Measurements from ENCODE around the gene ATRN. TPM values are rescaled to one million over a fixed set of nuclear protein-coding genes. Genes with fewer than 3 reads are reported as not detected.
A peak's percentile ranks its signal among the peaks of the same experiment; 100 is the strongest.

ATRN gene
- total and polyA plus RNA-seq, 2 donors (not counting 3 experiments of a cell fraction or from before 2014, with no cell fraction given), result 32.3 to 33.1 TPM

- FAIRE-seq, result no peak
- no peak overlapping the region for H3K4me3 ChIP-seq (replicated peaks in 1 of 3; ENCODE audit: insufficient read depth in 1 of 3, low read depth in 1 of 3, low read length in 3 of 3)
- no peak overlapping the region for H3K9ac ChIP-seq (replicated peaks; ENCODE audit: extremely low read depth, insufficient read depth, low read length)
- no peak for DNase-seq (ENCODE audit: low read depth, low spot score)
- H3K9me3 ChIP-seq (replicated peaks; ENCODE audit: control insufficient read depth, insufficient read depth, low read length), result no peaks in the 10 kb centered on the region
- H3K27me3 ChIP-seq (ENCODE audit: control insufficient read depth in 2 of 2, insufficient read depth in 2 of 2, low read length in 2 of 2), result no peaks in the 10 kb centered on the region
- H3K9me1 ChIP-seq (replicated peaks; ENCODE audit: control insufficient read depth, extremely low read depth, insufficient read depth, low read length), result no peaks in the 10 kb centered on the region
- CTCF ChIA-PET, result no interaction called here
- H4K20me1 ChIP-seq (replicated peaks; ENCODE audit: control insufficient read depth, extremely low read depth, insufficient read depth, low read length), result no peaks in the 10 kb centered on the region
- intact Hi-C loops (cut with micrococcal nuclease) (no loop called here), dilution Hi-C loops (cut with MboI; ENCODE audit: extremely low pct_ligation_motif_present, low sequenced_read_pairs) (no loop called here)
- no TSS peak for BruUV-seq (replicated peaks)
- no peak overlapping the region for H3K27ac ChIP-seq (ENCODE audit: insufficient read depth, low read depth, low read length)
- no peaks in the 10 kb centered on the region for H3K4me1 ChIP-seq (ENCODE audit: control insufficient read depth, extremely low read depth, insufficient read depth, low read length)
- H2AFZ ChIP-seq (ENCODE audit: low read depth, low read length), result no peak overlapping the region
- H3K36me3 ChIP-seq (ENCODE audit: control insufficient read depth in 2 of 2, extremely low read depth in 1 of 2, insufficient read depth in 2 of 2, low read length in 2 of 2), result no peaks in the 10 kb centered on the region
- POLR2A ChIA-PET, result no interaction called here
- no peaks in the 10 kb centered on the region for H3K79me2 ChIP-seq (ENCODE audit: control insufficient read depth, insufficient read depth, low read length)
- TF ChIP-seq FOS (IDR thresholded peaks at IDR 0.05; ENCODE audit: borderline replicate concordance, insufficient read depth, low read length), result peak; percentile 39
- TF ChIP-seq JUN (IDR thresholded peaks at IDR 0.05; ENCODE audit: borderline replicate concordance, insufficient read depth, insufficient read length, low read depth), result no peak
- TF ChIP-seq POLR2A (IDR thresholded peaks at IDR 0.05; ENCODE audit: low read depth, low read length), result no peak
- no peak overlapping the region for H3K4me2 ChIP-seq (ENCODE audit: insufficient read depth, low read length)
These were observed 89.8 kb downstream of the ATRN start for GRCh38 chr20:3560578-3560977.

GRCh38 chr20:3563133-3563532 is 92.3 kb downstream of the ATRN start:
- no peaks in the 10 kb centered on the region for H3K36me3 ChIP-seq (ENCODE audit: control insufficient read depth in 2 of 2, extremely low read depth in 1 of 2, insufficient read depth in 2 of 2, low read length in 2 of 2)

More at GRCh38 chr20:3563133-3563532, 92.3 kb downstream of the ATRN start:
- no peak overlapping the region for H3K9ac ChIP-seq (replicated peaks; ENCODE audit: extremely low read depth, insufficient read depth, low read length)
- CTCF ChIA-PET, result interaction anchor here (0.6 to 3.9 kb wide), 47 partner anchors 8 to 509 kb away, joined by 3 to 73 read pairs (median 5); partner anchors contain the start of genes ADAM33, ATRN and SIGLEC1
- dilution Hi-C loops (cut with MboI; ENCODE audit: extremely low pct_ligation_motif_present, low sequenced_read_pairs) (no loop called here), intact Hi-C loops (cut with micrococcal nuclease) (loop anchor here (2.0 kb wide), 1 partner anchor 70 kb away; no protein-coding TSS in a partner anchor)
- H3K9me3 ChIP-seq (replicated peaks; ENCODE audit: control insufficient read depth, insufficient read depth, low read length), result no peaks in the 10 kb centered on the region
- DNase-seq (ENCODE audit: low read depth, low spot score), result no peak
- H3K4me2 ChIP-seq (ENCODE audit: insufficient read depth, low read length), result no peak overlapping the region
- H3K4me3 ChIP-seq (replicated peaks in 1 of 3; ENCODE audit: insufficient read depth in 1 of 3, low read depth in 1 of 3, low read length in 3 of 3), result no peak overlapping the region
- POLR2A ChIA-PET, result no interaction called here
- BruUV-seq (replicated peaks), result no TSS peak
- no peak overlapping the region for H2AFZ ChIP-seq (ENCODE audit: low read depth, low read length)
- no peaks in the 10 kb centered on the region for H3K79me2 ChIP-seq (ENCODE audit: control insufficient read depth, insufficient read depth, low read length)
- H4K20me1 ChIP-seq (replicated peaks; ENCODE audit: control insufficient read depth, extremely low read depth, insufficient read depth, low read length), result no peaks in the 10 kb centered on the region
- no peaks in the 10 kb centered on the region for H3K4me1 ChIP-seq (ENCODE audit: control insufficient read depth, extremely low read depth, insufficient read depth, low read length)
- H3K9me1 ChIP-seq (replicated peaks; ENCODE audit: control insufficient read depth, extremely low read depth, insufficient read depth, low read length), result no peaks in the 10 kb centered on the region
- no peaks in the 10 kb centered on the region for H3K27me3 ChIP-seq (ENCODE audit: control insufficient read depth in 2 of 2, insufficient read depth in 2 of 2, low read length in 2 of 2)
- no peak overlapping the region for H3K27ac ChIP-seq (ENCODE audit: insufficient read depth, low read depth, low read length)
- TF ChIP-seq, protein P1, sequence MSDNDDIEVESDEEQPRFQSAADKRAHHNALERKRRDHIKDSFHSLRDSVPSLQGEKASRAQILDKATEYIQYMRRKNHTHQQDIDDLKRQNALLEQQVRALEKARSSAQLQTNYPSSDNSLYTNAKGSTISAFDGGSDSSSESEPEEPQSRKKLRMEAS (IDR thresholded peaks at IDR 0.05; ENCODE audit: insufficient read depth, insufficient read length), result no peak
- TF ChIP-seq POLR2AphosphoS5 (IDR thresholded peaks at IDR 0.05; ENCODE audit: insufficient read depth, low read depth, low read length) (no peak), MYC (IDR thresholded peaks at IDR 0.05; ENCODE audit: low read depth, low read length) (no peak), POLR2A (IDR thresholded peaks at IDR 0.05; ENCODE audit: low read depth, low read length) (no peak), JUN (IDR thresholded peaks at IDR 0.05; ENCODE audit: borderline replicate concordance, insufficient read depth, insufficient read length, low read depth) (no peak), GATA2 (IDR thresholded peaks at IDR 0.05; ENCODE audit: insufficient read depth, insufficient read length, low read depth, low read length) (no peak), FOS (IDR thresholded peaks at IDR 0.05; ENCODE audit: borderline replicate concordance, insufficient read depth, low read length) (no peak), EZH2 (IDR thresholded peaks at IDR 0.05; ENCODE audit: borderline replicate concordance, low read depth, low read length, severe bottlenecking) (no peak)
- TF ChIP-seq, protein P2, sequence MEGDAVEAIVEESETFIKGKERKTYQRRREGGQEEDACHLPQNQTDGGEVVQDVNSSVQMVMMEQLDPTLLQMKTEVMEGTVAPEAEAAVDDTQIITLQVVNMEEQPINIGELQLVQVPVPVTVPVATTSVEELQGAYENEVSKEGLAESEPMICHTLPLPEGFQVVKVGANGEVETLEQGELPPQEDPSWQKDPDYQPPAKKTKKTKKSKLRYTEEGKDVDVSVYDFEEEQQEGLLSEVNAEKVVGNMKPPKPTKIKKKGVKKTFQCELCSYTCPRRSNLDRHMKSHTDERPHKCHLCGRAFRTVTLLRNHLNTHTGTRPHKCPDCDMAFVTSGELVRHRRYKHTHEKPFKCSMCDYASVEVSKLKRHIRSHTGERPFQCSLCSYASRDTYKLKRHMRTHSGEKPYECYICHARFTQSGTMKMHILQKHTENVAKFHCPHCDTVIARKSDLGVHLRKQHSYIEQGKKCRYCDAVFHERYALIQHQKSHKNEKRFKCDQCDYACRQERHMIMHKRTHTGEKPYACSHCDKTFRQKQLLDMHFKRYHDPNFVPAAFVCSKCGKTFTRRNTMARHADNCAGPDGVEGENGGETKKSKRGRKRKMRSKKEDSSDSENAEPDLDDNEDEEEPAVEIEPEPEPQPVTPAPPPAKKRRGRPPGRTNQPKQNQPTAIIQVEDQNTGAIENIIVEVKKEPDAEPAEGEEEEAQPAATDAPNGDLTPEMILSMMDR (IDR thresholded peaks at IDR 0.05; ENCODE audit: extremely low read depth in 1 of 2, insufficient read depth in 1 of 2, low read depth in 1 of 2, low read length in 2 of 2), result no peak
- no peak for FAIRE-seq
